GM23338 (cell line): ENCODE data around the gene MAPK11. TPM values are rescaled to one million over a fixed set of nuclear protein-coding genes. Genes with fewer than 3 reads are reported as not detected.

ENCODE experiments used
- ATAC-seq: fragments of 200-7000 bp; cut with Tn5 transposase; 3 replicates; pipeline ENCODE4 v1.9.1; 2020
- DNase-seq: peaks from one replicate; pipeline ENCODE4 v3.0.0-alpha.2; 2015; ENCODE audit warnings: low spot score
- H2AFZ ChIP-seq: fragments of 200-600 bp; sonication (generic); 2 replicates; pipeline ENCODE4 v1.8.0; 2016; ENCODE audit warnings: antibody characterized with exemption, mild to moderate bottlenecking, moderate library complexity
- H3F3A ChIP-seq: fragments of 200-600 bp; sonication (generic); replicated peaks from 2 replicates; pipeline ENCODE4 v1.8.0; 2017; ENCODE audit warnings: antibody characterized with exemption, mixed run types, low read depth
- H3K27ac ChIP-seq: fragments of 200-600 bp; sonication (generic); 2 replicates; pipeline ENCODE4 v1.6.1; 2016; ENCODE audit warnings: low read depth
- H3K27me3 ChIP-seq: fragments of 200-600 bp; sonication (generic); 2 replicates; pipeline ENCODE4 v1.8.0; 2016; ENCODE audit warnings: mild to moderate bottlenecking, mixed run types, moderate library complexity; ENCODE audit not compliant: insufficient read depth
- H3K36me3 ChIP-seq: fragments of 200-600 bp; sonication (generic); 2 replicates; pipeline ENCODE4 v1.8.0; 2016; ENCODE audit warnings: mild to moderate bottlenecking; ENCODE audit not compliant: insufficient read depth
- H3K4me1 ChIP-seq: fragments of 200-600 bp; sonication (generic); 2 replicates; pipeline ENCODE4 v1.8.0; 2016; ENCODE audit warnings: mild to moderate bottlenecking, moderate library complexity; ENCODE audit not compliant: insufficient read depth
- H3K4me2 ChIP-seq: fragments of 200-600 bp; sonication (generic); 2 replicates; pipeline ENCODE4 v1.7.1; 2017; ENCODE audit warnings: mixed run types
- H3K4me3 ChIP-seq: fragments of 200-600 bp; sonication (generic); 2 replicates; pipeline ENCODE4 v1.6.1; 2016; ENCODE audit warnings: mixed run types
- H3K79me2 ChIP-seq: fragments of 200-600 bp; sonication (generic); replicated peaks from 2 replicates; pipeline ENCODE4 v1.8.0; 2017; ENCODE audit warnings: mild to moderate bottlenecking; ENCODE audit not compliant: insufficient read depth
- H3K9me2 ChIP-seq: fragments of 200-600 bp; sonication (generic); 2 replicates; pipeline ENCODE4 v1.8.0; 2017; ENCODE audit not compliant: insufficient read depth
- H4K20me1 ChIP-seq: fragments of 200-600 bp; sonication (generic); replicated peaks from 2 replicates; pipeline ENCODE4 v1.8.0; 2017; ENCODE audit warnings: mild to moderate bottlenecking; ENCODE audit not compliant: insufficient read depth
- H3K27ac Mint-ChIP-seq: 2 replicates; pipeline ENCODE4 v1.8.0; 2020; ENCODE audit warnings: inconsistent platforms, mild to moderate bottlenecking, moderate library complexity, mixed read lengths
- H3K27me3 Mint-ChIP-seq: 3 replicates; pipeline ENCODE4 v1.8.0; 2022; ENCODE audit warnings: low read depth, mild to moderate bottlenecking, moderate library complexity, mixed read lengths, inconsistent platforms; ENCODE audit not compliant: insufficient read depth, poor library complexity
- H3K36me3 Mint-ChIP-seq: 3 replicates; pipeline ENCODE4 v1.8.0; 2021; ENCODE audit warnings: low read depth, mild to moderate bottlenecking, inconsistent platforms, moderate library complexity, mixed read lengths
- H3K4me1 Mint-ChIP-seq: 3 replicates; pipeline ENCODE4 v1.8.0; 2020; ENCODE audit warnings: mild to moderate bottlenecking, inconsistent platforms, mixed read lengths
- H3K4me3 Mint-ChIP-seq: 3 replicates; pipeline ENCODE4 v1.8.0; 2021; ENCODE audit warnings: moderate library complexity, mild to moderate bottlenecking, inconsistent platforms, mixed read lengths
- H3K9me3 Mint-ChIP-seq: 3 replicates; pipeline ENCODE4 v1.8.0; 2020; ENCODE audit warnings: moderate library complexity, mild to moderate bottlenecking, inconsistent platforms, mixed read lengths
- EZH2 ChIP-seq: fragments of 200-600 bp; sonication (generic); IDR thresholded peaks from one replicate; pipeline ENCODE4 v1.8.0; 2017; ENCODE audit warnings: antibody characterized with exemption, mild to moderate bottlenecking, low read depth; ENCODE audit not compliant: unreplicated experiment
- EZH2phosphoT487 ChIP-seq: fragments of 200-600 bp; sonication (generic); IDR thresholded peaks from one replicate; pipeline ENCODE4 v1.8.1; 2018; ENCODE audit warnings: antibody characterized with exemption; ENCODE audit not compliant: unreplicated experiment
- JUNB ChIP-seq: IDR thresholded peaks from one replicate; pipeline ENCODE4 v1.6.1; 2016; ENCODE audit warnings: antibody characterized with exemption; ENCODE audit not compliant: unreplicated experiment
- STAT1 ChIP-seq: IDR thresholded peaks from one replicate; pipeline ENCODE4 v1.6.1; 2016; ENCODE audit warnings: antibody characterized with exemption; ENCODE audit not compliant: unreplicated experiment
- ZNF114 ChIP-seq: fragments of 250-450 bp; sonication (Bioruptor Pico); IDR thresholded peaks from 2 replicates; pipeline ENCODE4 v1.5.0; 2020; ENCODE audit warnings: mild to moderate bottlenecking, moderate library complexity
- ZNF331 ChIP-seq: fragments of 250-450 bp; sonication (Bioruptor Pico); IDR thresholded peaks from 2 replicates; pipeline ENCODE4 v1.5.0; 2020; ENCODE audit warnings: low read depth, mild to moderate bottlenecking, moderate library complexity
- ZNF462 ChIP-seq: fragments of 250-450 bp; sonication (Bioruptor Pico); IDR thresholded peaks from 2 replicates; pipeline ENCODE4 v1.5.0; 2020; ENCODE audit warnings: mild to moderate bottlenecking, moderate library complexity
- polyA plus RNA-seq: library from polyadenylated mRNA; unstranded; fragments of >200 nt; fragmentation: Nextera tagmentation; extraction: Ambion mirVana; gene quantifications from 2 replicates; pipeline ENCODE4 v1.2.1, GENCODE V29; 2016
- total RNA-seq: library from RNA; depleted of rRNA; stranded (reverse); fragments of >200 nt; shearing (Covaris generic); gene quantifications from 2 replicates; pipeline ENCODE4 v1.2.3, GENCODE V29; 2014
- TF ChIP-seq, protein P1 (sequence below), 2 experiments: fragments of 200-600 bp in 1 of 2; sonication (generic) in 1 of 2; conservative IDR thresholded peaks; 2 replicates each; pipeline versions ENCODE4 v1.5.1 to v1.6.1; 2016 to 2017; ENCODE audit warnings: antibody characterized with exemption in 2 of 2, low read depth in 2 of 2, mild to moderate bottlenecking in 2 of 2, moderate library complexity in 1 of 2

The MAPK11 gene
- total and polyA plus RNA-seq, 2 experiments from 2014 or later = 0.34 to 1.9 TPM

DNA sequence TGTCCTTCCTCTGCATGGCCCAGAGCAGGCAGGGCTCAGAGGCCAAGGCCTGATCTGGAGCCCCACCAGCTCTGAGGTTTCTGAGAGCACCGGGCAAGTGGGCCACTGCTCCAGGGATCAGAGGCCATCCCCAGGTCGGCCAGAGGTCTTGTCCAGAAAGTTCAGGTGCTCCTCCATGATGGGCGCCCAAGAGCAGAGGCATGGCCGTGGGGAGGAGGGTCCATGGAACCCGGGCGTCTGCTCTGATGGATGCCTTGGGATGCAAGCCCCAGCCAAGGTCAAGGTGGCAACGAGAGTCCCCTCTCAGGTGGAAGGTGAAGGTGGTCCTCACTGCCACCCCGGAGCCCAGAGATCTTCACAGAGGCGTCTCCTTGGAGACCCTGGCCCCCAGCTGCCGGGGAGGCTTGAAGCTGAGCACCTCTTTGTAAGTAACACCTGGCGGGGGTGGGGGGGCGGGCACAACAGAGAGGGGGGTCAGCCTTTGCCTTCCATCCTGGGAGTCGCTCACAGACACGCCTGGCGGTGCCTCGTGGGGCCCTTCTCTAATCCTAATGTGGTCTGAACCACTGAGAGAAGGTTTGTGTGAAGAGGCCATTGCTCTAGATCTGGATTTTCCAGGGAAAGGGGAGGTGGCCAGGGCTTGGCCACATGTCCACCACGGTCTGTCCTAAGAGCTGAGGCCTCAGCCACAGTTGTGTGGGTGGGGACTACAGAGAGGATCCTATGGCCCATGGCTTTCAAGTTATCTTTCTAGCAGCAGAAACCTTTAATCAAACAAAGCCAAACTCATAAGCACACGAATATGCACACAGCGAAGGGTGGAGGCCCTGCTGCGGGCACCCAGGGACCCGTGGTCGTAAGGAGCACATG is 16.9 kb downstream of the MAPK11 start (continued):
- no peak for TF ChIP-seq ZNF462
- TF ChIP-seq JUNB = no peak
- TF ChIP-seq ZNF114 (CRISPR knock-in tag) = no peak
- TF ChIP-seq EZH2phosphoT487 = no peak

DNA sequence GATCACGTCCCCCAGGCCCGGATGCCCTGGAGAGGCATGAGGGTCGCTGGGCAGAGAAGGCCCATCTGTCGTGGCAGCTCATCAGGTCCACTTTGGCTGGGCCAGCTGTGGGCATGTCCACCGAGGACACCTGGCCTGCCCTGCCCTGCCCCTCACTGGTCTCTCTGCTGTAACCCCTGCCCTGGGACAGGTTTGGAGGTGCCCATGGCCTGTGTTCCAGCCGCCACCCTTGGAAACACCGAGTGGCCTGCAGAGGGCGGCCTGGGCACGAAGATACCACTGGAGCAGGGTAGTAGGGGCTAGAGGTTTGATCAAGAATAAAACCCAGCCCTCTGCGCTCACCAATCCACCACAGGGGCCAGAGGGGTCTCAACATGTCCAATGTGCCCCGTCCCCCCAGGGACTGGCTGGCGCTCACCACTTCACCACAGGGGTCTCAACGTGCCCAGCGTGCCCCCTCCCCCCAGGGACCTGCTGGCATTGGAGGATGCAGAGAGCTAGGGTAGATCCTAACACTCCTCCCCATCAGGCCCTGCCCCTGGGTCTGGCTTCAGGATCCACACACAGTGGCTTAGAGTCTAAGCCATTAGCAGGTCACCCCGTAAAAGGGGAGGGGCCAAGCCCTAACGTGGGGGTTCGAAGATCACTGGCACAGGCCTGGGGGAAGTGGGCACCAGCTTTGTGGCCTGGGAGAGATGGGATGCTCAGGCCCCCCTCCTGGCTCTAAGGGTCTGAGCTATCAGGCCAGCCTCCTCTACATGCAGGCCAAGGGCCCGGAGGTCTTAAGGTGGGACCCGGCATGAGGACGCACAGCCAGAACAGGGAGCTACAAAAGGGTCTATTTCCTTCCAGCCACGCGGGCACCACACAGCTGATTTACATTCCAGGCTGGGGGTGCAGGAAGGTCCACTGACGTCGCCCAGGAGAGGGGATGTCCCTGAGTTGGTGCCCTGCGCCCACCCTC is 17.8 kb downstream of the MAPK11 start:
- H3K4me2 ChIP-seq = peak overlapping the region; percentile 96

More for the DNA sequence above, 17.8 kb downstream of the MAPK11 start:
- no peaks in the 10 kb centered on the region for H3K4me1 ChIP-seq
- H3F3A ChIP-seq = peaks cover 4% of the 10 kb centered on the region; the same call in 1 of the 2 replicates
- H3K9me2 ChIP-seq = no peaks in the 10 kb centered on the region
- no peaks in the 10 kb centered on the region for H3K27me3 ChIP-seq
- Mint-ChIP-seq H3K4me3 (peak overlapping the region; percentile 64; the same call in 2 of the 3 replicates), H3K36me3 (peaks cover 1% of the 10 kb centered on the region; the same call in 2 of the 3 replicates), H3K27me3 (peaks cover 7% of the 10 kb centered on the region), H3K27ac (no peak overlapping the region), H3K9me3 (no peaks in the 10 kb centered on the region), H3K4me1 (peaks cover 7% of the 10 kb centered on the region)
- H3K36me3 ChIP-seq = no peaks in the 10 kb centered on the region
- ATAC-seq = peak; percentile 72
- DNase-seq = peak; percentile 87
- TF ChIP-seq, protein P1, sequence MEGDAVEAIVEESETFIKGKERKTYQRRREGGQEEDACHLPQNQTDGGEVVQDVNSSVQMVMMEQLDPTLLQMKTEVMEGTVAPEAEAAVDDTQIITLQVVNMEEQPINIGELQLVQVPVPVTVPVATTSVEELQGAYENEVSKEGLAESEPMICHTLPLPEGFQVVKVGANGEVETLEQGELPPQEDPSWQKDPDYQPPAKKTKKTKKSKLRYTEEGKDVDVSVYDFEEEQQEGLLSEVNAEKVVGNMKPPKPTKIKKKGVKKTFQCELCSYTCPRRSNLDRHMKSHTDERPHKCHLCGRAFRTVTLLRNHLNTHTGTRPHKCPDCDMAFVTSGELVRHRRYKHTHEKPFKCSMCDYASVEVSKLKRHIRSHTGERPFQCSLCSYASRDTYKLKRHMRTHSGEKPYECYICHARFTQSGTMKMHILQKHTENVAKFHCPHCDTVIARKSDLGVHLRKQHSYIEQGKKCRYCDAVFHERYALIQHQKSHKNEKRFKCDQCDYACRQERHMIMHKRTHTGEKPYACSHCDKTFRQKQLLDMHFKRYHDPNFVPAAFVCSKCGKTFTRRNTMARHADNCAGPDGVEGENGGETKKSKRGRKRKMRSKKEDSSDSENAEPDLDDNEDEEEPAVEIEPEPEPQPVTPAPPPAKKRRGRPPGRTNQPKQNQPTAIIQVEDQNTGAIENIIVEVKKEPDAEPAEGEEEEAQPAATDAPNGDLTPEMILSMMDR (conservative IDR thresholded peaks at IDR 0.05; ENCODE audit: low read depth in 2 of 2) = peak; percentile 68 to 86
- no peak for TF ChIP-seq EZH2
- no peak for TF ChIP-seq STAT1
- TF ChIP-seq ZNF331 (CRISPR knock-in tag) = no peak
- peak overlapping the region; percentile 72; the same call in 1 of the 2 replicates for H2AFZ ChIP-seq
- H3K27ac ChIP-seq = no peak overlapping the region
- H4K20me1 ChIP-seq = peaks cover 3% of the 10 kb centered on the region; the same call in 1 of the 2 replicates
- H3K4me3 ChIP-seq = peak overlapping the region; percentile 86
- no peaks in the 10 kb centered on the region for H3K79me2 ChIP-seq
